ENCODE measurements around the gene SLC43A1. TPM values are rescaled to one million over a fixed set of nuclear protein-coding genes. Genes with fewer than 3 reads are reported as not detected.

The SLC43A1 gene
- total RNA-seq, 6 experiments from 2014 or later = 3.1 to 4.7 (median 4.3) TPM

DNA sequence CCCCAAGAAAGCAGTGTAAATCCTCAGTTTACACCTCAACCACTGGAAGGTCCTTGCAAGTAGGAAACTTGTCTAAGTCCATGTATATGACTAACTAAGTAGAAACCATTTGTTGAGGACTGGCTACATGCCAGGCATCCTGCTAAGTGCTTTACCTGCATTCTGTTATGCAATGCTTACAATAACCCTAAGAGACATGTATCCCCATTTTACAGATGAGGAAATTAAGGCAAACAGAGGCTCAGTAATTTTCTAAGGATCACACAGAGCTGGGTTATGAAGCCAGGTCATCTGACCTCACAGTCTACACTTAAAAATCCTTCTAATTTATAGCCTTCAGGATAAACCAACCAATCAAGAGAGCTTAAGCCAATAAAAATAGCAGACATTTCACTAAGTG, 13.5 kb upstream of the SLC43A1 start:
- peaks cover 22% of the 10 kb centered on the region for H3K4me1 Mint-ChIP-seq (ENCODE audit: low read depth)
- no peak overlapping the region for H3K4me3 Mint-ChIP-seq
- H3K9me3 Mint-ChIP-seq = no peaks in the 10 kb centered on the region
- H3K27ac Mint-ChIP-seq = no peak overlapping the region
- no peak for DNase-seq
- H3K36me3 Mint-ChIP-seq (ENCODE audit: low read depth) = peaks cover 12% of the 10 kb centered on the region
- no peaks in the 10 kb centered on the region; the same call in 1 of the 2 replicates for H3K27me3 Mint-ChIP-seq (ENCODE audit: insufficient read depth)
- TF ChIP-seq, protein P1, sequence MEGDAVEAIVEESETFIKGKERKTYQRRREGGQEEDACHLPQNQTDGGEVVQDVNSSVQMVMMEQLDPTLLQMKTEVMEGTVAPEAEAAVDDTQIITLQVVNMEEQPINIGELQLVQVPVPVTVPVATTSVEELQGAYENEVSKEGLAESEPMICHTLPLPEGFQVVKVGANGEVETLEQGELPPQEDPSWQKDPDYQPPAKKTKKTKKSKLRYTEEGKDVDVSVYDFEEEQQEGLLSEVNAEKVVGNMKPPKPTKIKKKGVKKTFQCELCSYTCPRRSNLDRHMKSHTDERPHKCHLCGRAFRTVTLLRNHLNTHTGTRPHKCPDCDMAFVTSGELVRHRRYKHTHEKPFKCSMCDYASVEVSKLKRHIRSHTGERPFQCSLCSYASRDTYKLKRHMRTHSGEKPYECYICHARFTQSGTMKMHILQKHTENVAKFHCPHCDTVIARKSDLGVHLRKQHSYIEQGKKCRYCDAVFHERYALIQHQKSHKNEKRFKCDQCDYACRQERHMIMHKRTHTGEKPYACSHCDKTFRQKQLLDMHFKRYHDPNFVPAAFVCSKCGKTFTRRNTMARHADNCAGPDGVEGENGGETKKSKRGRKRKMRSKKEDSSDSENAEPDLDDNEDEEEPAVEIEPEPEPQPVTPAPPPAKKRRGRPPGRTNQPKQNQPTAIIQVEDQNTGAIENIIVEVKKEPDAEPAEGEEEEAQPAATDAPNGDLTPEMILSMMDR (IDR thresholded peaks at IDR 0.05) = no peak

DNA sequence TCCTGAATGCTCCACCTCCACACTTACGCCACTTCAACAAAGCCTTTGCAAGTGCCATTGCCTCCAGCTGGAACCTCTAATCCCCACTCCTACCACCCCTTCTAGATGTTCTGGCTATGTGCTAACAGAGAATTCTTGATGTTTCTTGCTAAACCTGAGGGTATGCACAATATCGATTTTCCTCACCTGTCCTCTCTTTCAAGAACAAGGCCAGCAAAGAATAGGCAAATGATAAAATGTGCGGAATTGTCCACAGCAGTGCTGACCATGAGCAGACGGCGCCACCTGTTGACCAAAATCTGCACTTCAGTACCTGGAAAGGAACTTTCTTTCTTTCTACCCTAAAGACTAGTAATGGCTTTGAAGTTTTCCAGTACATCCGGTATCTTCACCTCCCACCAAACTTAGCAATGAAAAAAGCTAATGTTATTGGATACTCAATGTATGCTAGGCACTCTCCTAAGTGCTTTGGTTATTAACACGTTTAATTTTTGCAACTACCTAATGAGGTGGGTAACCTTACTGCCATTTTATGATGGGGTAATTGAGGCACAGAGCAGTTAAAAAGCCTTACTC, 11.6 kb upstream of the SLC43A1 start:
- DNase-seq = peak; percentile 41
- TF ChIP-seq, protein P1 (IDR thresholded peaks at IDR 0.05) = peak; percentile 98
- H3K36me3 Mint-ChIP-seq (ENCODE audit: low read depth) = peaks cover 12% of the 10 kb centered on the region
- no peak overlapping the region for H3K27ac Mint-ChIP-seq
- H3K4me3 Mint-ChIP-seq = no peak overlapping the region
- H3K4me1 Mint-ChIP-seq (ENCODE audit: low read depth) = peaks cover 22% of the 10 kb centered on the region
- H3K27me3 Mint-ChIP-seq (ENCODE audit: insufficient read depth) = no peaks in the 10 kb centered on the region; the same call in 1 of the 2 replicates
- H3K9me3 Mint-ChIP-seq = no peaks in the 10 kb centered on the region

DNA sequence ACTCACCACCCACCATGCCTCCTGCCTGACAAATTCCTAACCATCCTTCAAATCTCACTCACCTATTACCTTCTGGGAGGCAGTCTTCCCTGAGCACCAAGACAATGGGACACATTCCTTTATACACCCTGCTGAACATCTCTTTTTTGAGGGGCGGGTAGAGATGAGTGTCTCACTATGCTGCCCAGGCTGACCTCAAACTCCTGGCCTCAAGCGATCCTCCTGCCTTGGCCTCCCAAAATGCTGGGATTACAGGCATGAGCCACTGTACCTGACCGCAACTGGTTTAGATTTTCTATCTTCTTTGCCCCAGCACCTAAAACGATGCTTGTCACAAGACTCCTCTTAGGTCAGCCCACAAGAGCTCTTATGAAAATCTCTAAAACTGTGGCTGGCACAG, 7.9 kb upstream of the SLC43A1 start:
- H3K4me1 Mint-ChIP-seq (ENCODE audit: low read depth) = no peaks in the 10 kb centered on the region
- TF ChIP-seq, protein P1 (IDR thresholded peaks at IDR 0.05) = no peak
- H3K4me3 Mint-ChIP-seq = no peak overlapping the region
- DNase-seq = no peak
- peaks cover 12% of the 10 kb centered on the region for H3K36me3 Mint-ChIP-seq (ENCODE audit: low read depth)
- H3K27me3 Mint-ChIP-seq (ENCODE audit: insufficient read depth) = peaks cover 3% of the 10 kb centered on the region
- no peak overlapping the region for H3K27ac Mint-ChIP-seq
- no peaks in the 10 kb centered on the region for H3K9me3 Mint-ChIP-seq

DNA sequence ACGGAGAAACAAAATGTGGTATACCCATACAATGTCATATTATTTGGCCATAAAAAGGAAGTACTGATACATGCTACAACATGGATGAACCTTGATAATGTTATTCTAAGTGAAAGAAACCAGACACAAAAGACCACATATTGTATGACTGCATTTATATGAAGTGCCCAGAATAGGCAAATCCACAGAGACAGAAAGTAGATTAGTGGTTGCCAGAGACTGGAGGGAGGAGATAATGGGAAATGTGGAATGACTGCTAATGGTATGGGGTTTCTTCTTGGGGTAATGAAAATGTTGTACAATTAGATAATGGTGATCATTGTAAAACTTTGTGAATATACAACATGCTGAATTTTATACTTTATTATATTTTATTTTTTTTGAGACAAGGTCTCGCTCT, 5.6 kb upstream of the SLC43A1 start:
- no peak for DNase-seq
- Mint-ChIP-seq H3K27me3 (ENCODE audit: insufficient read depth) (peaks cover 3% of the 10 kb centered on the region; the same call in 1 of the 2 replicates), H3K4me1 (ENCODE audit: low read depth) (no peaks in the 10 kb centered on the region), H3K4me3 (no peak overlapping the region), H3K27ac (no peak overlapping the region), H3K36me3 (ENCODE audit: low read depth) (peaks cover 9% of the 10 kb centered on the region), H3K9me3 (no peaks in the 10 kb centered on the region)
- TF ChIP-seq, protein P1 (IDR thresholded peaks at IDR 0.05) = no peak

DNA sequence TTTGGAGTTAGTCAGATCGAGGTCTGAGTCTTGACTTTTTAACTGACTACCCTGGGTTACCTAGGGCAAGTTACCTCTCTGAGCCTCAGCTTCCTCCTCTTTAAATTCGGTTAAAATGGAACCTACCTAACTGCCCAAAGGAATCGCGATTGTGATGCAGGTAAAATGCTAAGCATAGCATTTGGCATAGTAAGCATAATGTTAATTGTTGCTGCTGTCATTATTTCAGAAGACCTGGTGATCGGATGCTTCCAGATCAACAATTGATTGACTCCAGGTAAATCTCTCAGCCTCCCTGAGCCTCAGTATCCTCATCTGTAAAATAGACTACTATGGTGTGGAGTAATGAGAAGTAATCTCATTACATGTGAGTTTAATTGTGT, 550 bp upstream of the SLC43A1 start:
- Mint-ChIP-seq H3K36me3 (ENCODE audit: low read depth) (no peaks in the 10 kb centered on the region), H3K4me3 (peak overlapping the region; percentile 97), H3K9me3 (no peaks in the 10 kb centered on the region), H3K27ac (no peak overlapping the region), H3K4me1 (ENCODE audit: low read depth) (no peaks in the 10 kb centered on the region), H3K27me3 (ENCODE audit: insufficient read depth) (no peaks in the 10 kb centered on the region)
- DNase-seq = no peak
- TF ChIP-seq, protein P1 (IDR thresholded peaks at IDR 0.05) = no peak

Measured in HFFc6 (cell line).